Measurements from ENCODE around the gene FXYD3. TPM values are rescaled to one million over a fixed set of nuclear protein-coding genes. Genes with fewer than 3 reads are reported as not detected.
"Not testable (repeated sequence)": the region's sequence is repeated elsewhere in the genome, so short reads cannot be mapped to it uniquely, and the experiment has no call there.

FXYD3 gene
- total RNA-seq, 6 experiments from 2014 or later = 1.0 TPM; not detected in 5

DNA sequence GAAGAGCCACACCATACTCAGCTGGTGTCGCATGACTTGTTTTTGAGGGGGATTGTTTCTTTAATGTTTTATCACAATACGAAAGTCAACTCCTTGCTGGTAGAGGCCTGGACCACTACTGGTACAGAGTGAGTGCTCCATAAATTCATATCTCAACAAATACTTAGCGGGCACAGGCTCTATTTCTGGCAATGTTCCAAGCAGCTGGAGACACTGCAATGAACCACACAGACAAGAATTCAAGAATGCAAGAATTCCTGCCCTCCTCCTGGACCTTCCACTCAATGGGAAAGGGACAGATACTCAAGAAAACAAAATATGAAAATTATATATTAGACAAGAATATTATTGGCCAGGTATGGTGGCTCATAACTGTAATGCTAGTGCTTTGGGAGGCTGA is 33.8 kb downstream of the FXYD3 start:
- H3K27ac ChIP-seq = no peak overlapping the region
- peaks cover 0 to 7% (median 0%) of the 10 kb centered on the region in 4 donors for H3K4me1 ChIP-seq
- no peaks in the 10 kb centered on the region for H3K9me3 ChIP-seq
- DNase-seq (no peak), ATAC-seq (no peak)
- no peak overlapping the region for H3K4me3 ChIP-seq
- intact Hi-C loops (cut with DNase I) = no loop called here
- H3K27me3 ChIP-seq = peaks cover 0 to 6% of the 10 kb centered on the region in 2 donors
- TF ChIP-seq, protein P1, sequence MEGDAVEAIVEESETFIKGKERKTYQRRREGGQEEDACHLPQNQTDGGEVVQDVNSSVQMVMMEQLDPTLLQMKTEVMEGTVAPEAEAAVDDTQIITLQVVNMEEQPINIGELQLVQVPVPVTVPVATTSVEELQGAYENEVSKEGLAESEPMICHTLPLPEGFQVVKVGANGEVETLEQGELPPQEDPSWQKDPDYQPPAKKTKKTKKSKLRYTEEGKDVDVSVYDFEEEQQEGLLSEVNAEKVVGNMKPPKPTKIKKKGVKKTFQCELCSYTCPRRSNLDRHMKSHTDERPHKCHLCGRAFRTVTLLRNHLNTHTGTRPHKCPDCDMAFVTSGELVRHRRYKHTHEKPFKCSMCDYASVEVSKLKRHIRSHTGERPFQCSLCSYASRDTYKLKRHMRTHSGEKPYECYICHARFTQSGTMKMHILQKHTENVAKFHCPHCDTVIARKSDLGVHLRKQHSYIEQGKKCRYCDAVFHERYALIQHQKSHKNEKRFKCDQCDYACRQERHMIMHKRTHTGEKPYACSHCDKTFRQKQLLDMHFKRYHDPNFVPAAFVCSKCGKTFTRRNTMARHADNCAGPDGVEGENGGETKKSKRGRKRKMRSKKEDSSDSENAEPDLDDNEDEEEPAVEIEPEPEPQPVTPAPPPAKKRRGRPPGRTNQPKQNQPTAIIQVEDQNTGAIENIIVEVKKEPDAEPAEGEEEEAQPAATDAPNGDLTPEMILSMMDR (IDR thresholded peaks at IDR 0.05) = no peak
- no peak for TF ChIP-seq POLR2A (IDR thresholded peaks at IDR 0.05)
- no peaks in the 10 kb centered on the region for H3K36me3 ChIP-seq
- 95% methylated on average over 3 of the region's 3 CpGs for WGBS (ENCODE audit: insufficient coverage, low coverage, low lambda C conversion rate, missing lambda C conversion rate)

DNA sequence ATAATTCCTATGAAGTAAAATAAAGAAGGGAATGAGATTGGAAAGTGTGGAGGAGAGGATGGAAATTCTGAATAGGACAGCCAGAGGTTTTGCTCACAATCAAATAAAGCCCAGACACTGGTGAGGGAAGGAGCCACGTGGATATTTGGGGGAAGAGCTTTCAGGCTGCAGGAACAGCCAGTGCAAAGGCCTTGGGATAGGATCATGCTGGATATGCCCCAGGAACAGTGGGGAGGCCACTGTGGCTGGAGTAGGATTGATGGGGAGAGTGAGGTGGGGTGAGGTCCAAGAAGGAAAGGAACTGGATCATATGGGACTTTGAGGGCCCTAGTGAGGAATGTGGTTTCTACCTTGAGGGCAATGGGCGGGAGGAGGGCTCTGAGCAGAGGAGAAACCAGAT is 34.8 kb downstream of the FXYD3 start:
- no peak overlapping the region for H3K27ac ChIP-seq
- H3K36me3 ChIP-seq = no peaks in the 10 kb centered on the region
- DNase-seq (no peak), ATAC-seq (no peak)
- intact Hi-C loops (cut with DNase I) = no loop called here
- 60% methylated on average over 1 of the region's 2 CpGs for WGBS (ENCODE audit: insufficient coverage, low coverage, low lambda C conversion rate, missing lambda C conversion rate)
- no peak overlapping the region for H3K4me3 ChIP-seq
- peaks cover 0 to 6% of the 10 kb centered on the region in 2 donors for H3K27me3 ChIP-seq
- peaks cover 0 to 7% (median 0%) of the 10 kb centered on the region in 4 donors for H3K4me1 ChIP-seq
- no peaks in the 10 kb centered on the region for H3K9me3 ChIP-seq
- TF ChIP-seq, protein P1 (IDR thresholded peaks at IDR 0.05) = no peak
- no peak for TF ChIP-seq POLR2A (IDR thresholded peaks at IDR 0.05)

DNA sequence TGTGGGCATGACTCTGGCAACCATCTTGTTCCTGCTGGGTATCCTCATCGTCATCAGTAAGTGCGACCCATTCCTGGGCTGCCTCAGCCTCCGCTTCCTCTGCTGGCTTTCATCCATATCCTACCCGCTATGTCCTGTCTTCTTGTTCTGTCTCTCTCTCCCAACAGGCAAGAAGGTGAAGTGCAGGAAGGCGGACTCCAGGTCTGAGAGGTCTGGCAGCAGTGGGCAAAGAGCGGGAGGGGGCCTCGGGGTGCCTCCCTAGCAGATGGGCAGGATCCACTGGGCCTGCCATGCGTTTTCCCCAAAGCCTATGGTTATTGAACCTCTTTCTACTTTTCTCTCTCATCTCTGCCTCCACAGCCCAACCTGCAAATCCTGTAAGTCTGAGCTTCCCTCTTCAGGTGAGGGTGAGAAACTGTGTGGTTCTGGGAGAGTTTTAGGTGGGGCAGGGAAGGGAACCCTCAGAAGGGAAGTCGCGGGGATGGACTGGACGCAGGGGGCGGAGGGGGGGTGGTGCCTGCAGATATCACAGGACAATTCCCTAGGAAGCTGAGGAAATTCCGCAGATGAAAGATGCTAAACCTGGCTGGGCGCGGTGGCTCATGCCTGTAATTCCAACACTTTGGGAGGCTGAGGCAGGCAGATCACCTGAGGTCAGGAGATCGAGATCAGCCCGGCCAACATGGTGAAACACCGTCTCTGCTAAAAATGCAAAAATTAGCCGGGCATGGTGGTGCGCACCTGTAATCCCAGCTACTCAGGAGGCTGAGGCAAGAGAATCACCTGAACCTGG is 35.8 kb downstream of the FXYD3 start:
- DNase-seq (no peak), ATAC-seq (no peak)
- no peak for TF ChIP-seq POLR2A (IDR thresholded peaks at IDR 0.05)
- TF ChIP-seq, protein P1 (IDR thresholded peaks at IDR 0.05) = no peak
- Histone ChIP-seq H3K36me3 (no peaks in the 10 kb centered on the region), H3K9me3 (no peaks in the 10 kb centered on the region), H3K27ac (no peak overlapping the region), H3K4me3 (no peak overlapping the region), H3K4me1 (peaks cover 0 to 7% (median 0%) of the 10 kb centered on the region in 4 donors), H3K27me3 (peaks cover 0 to 6% of the 10 kb centered on the region in 2 donors)
- intact Hi-C loops (cut with DNase I) = no loop called here
- WGBS (ENCODE audit: insufficient coverage, low coverage, low lambda C conversion rate, missing lambda C conversion rate) = 78% methylated on average over 14 of the region's 20 CpGs

DNA sequence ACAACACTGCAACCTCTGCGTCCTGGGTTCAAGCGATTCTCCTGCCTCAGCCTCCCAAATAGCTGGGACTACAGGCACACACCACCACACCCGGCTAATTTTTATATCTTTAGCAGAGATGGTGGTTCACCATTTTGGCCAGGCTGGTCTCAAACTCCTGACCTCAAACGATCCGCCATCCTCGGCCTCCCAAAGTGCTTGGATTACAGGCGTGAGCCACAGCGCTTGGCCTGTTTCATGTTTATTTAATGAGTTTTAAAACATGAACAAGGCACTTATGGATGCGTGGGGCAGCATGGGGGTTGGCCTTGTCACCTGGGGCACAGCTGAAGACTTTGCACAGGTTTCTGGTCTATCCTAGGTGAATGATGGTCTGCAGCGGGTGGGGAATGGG is 37.5 kb downstream of the FXYD3 start:
- ATAC-seq; intact Hi-C loops (cut with DNase I); H3K9me3 ChIP-seq; H3K27me3 ChIP-seq; H3K4me3 ChIP-seq; H3K36me3 ChIP-seq; H3K27ac ChIP-seq; H3K4me1 ChIP-seq; DNase-seq: not testable (repeated sequence)
- 60% methylated on average over 8 of the region's 10 CpGs for WGBS (ENCODE audit: insufficient coverage, low coverage, low lambda C conversion rate, missing lambda C conversion rate)

DNA sequence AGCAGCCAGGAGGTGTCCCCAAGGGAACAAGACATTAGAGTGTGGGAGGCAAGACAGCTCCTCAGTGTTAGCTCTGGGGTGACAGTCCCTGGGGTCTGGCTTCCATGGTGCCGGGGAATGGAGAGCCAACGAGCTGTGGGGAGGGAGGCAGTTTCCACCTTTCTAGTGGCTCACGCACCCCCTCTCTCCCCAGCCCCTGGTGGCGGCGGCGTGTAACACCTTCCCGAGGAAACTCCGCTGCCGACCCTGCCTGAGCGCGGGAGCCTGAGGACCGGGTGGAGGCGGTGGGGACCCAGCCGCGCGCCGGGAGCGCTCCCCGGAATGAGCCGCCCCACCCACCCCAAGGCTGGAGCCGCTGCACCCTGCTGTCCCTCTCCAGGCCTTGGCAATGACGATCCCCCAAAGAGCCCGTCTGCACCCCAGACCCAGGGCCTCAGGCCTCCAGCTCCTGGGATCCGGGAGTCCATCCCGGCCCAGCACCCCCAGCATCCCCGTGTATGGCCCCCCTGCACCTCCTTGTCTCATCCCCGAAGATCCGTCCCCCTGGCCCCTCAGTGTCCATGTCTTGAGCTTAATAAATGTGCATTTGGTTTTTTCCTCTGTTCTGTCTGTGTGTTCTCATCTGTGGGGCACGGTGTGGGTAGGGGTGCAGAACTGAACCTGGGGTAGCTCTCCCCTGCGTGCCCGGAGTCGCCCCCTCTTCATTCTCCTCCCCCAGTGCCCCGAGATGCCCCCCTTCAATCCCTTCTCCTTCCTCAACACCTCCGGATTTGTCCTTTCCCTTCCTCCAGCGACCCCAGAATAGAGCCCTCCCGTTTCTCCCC is 38.3 kb downstream of the FXYD3 start:
- peak in 1 of 3 donors; percentile 53 for DNase-seq
- no peaks in the 10 kb centered on the region for H3K36me3 ChIP-seq
- H3K9me3 ChIP-seq = no peaks in the 10 kb centered on the region
- WGBS (ENCODE audit: insufficient coverage, low coverage, low lambda C conversion rate, missing lambda C conversion rate) = 2% methylated on average over 12 of the region's 36 CpGs
- peak overlapping the region; percentile 42 to 52 (median 48) for H3K4me3 ChIP-seq
- H3K27ac ChIP-seq = peak overlapping the region in 2 of 3 donors; percentile 51 to 68
- H3K4me1 ChIP-seq = peaks cover 0 to 7% (median 0%) of the 10 kb centered on the region in 4 donors
- peaks cover 0 to 6% of the 10 kb centered on the region in 2 donors for H3K27me3 ChIP-seq
- intact Hi-C loops (cut with DNase I) = no loop called here
- peak; percentile 33 to 56 (median 42) for ATAC-seq
- no peak for TF ChIP-seq POLR2A (IDR thresholded peaks at IDR 0.05)
- TF ChIP-seq, protein P1 (IDR thresholded peaks at IDR 0.05) = peak; percentile 33 to 45 (median 38)

Measured in right lobe of liver (tissue), 6 donors.